Left ventricle myocardium superior (tissue), 1 donor: Measurements from ENCODE around the gene TMEM145. TPM values are rescaled to one million over a fixed set of nuclear protein-coding genes. Genes with fewer than 3 reads are reported as not detected.

ENCODE experiments used
- ATAC-seq: fragments of 200-7000 bp; cut with Tn5 transposase; one replicate; pipeline ENCODE4 v1.9.1; 2020; ENCODE audit warnings: mild to moderate bottlenecking, moderate library complexity
- DNase-seq: peaks from one replicate; pipeline ENCODE4 v3.0.0-alpha.2; 2020
- intact Hi-C: fragments of 100-400 bp; cut with micrococcal nuclease; formaldehyde crosslinking; loops from one replicate; pipeline ENCODE4 v1.11.0; 2022
- total RNA-seq: library from RNA; stranded (reverse); fragmentation: NEBNext Ultra II Directional; extraction: Animal tissue kit (Norgen Biotek cat#: 25700); gene quantifications from one replicate; pipeline ENCODE4 v1.2.1, GENCODE V29; 2021
- donor health status: DM: no; HTN: yes; CAD: no; lungs with severe emphysema.

TMEM145 gene
- total RNA-seq, 1 donor from 2014 or later = 0.64 TPM

GRCh38 chr19:42349378-42350107, 36.4 kb downstream of the TMEM145 start:
- ATAC-seq = no peak
- intact Hi-C loops = no loop called here
- DNase-seq = no peak

- intact Hi-C loops = no loop called here
- DNase-seq (no peak), ATAC-seq (no peak)
Measured at GRCh38 chr19:42350417-42350816, 37.3 kb downstream of the TMEM145 start.

GRCh38 chr19:42351079-42351735, 38.1 kb downstream of the TMEM145 start:
- intact Hi-C loops = no loop called here
- no peak for ATAC-seq
- no peak for DNase-seq

GRCh38 chr19:42352301-42353259, 39.5 kb downstream of the TMEM145 start:
- ATAC-seq (no peak), DNase-seq (no peak)
- intact Hi-C loops = no loop called here

- DNase-seq (no peak), ATAC-seq (no peak)
- intact Hi-C loops = no loop called here
Measured at GRCh38 chr19:42353341-42354015, 40.4 kb downstream of the TMEM145 start.

- intact Hi-C loops = no loop called here
- DNase-seq (no peak), ATAC-seq (no peak)
Measured at GRCh38 chr19:42355896-42356295, 42.8 kb downstream of the TMEM145 start.

- ATAC-seq (no peak), DNase-seq (no peak)
- intact Hi-C loops = no loop called here
Measured at GRCh38 chr19:42356686-42357085, 43.6 kb downstream of the TMEM145 start.

GRCh38 chr19:42357290-42357689, 44.2 kb downstream of the TMEM145 start:
- intact Hi-C loops = no loop called here
- DNase-seq = no peak
- no peak for ATAC-seq

GRCh38 chr19:42360787-42361544, 47.9 kb downstream of the TMEM145 start:
- no peak for ATAC-seq
- no peak for DNase-seq
- intact Hi-C loops = no loop called here

- intact Hi-C loops = no loop called here
- DNase-seq (no peak), ATAC-seq (no peak)
Measured at GRCh38 chr19:42361545-42361910, 48.4 kb downstream of the TMEM145 start.

GRCh38 chr19:42362342-42362741, 49.2 kb downstream of the TMEM145 start:
- intact Hi-C loops = no loop called here
- DNase-seq = no peak
- no peak for ATAC-seq

GRCh38 chr19:42362891-42363440, 49.9 kb downstream of the TMEM145 start:
- ATAC-seq (no peak), DNase-seq (no peak)
- intact Hi-C loops = no loop called here

- intact Hi-C loops = no loop called here
- ATAC-seq (no peak), DNase-seq (no peak)
Measured at GRCh38 chr19:42363614-42364346, 50.7 kb downstream of the TMEM145 start.

- intact Hi-C loops = no loop called here
- DNase-seq = no peak
- peak; percentile 70 for ATAC-seq
Measured at GRCh38 chr19:42366673-42367072, 53.6 kb downstream of the TMEM145 start.

- intact Hi-C loops = no loop called here
- ATAC-seq = no peak
Measured at GRCh38 chr19:42367929-42368328, 54.8 kb downstream of the TMEM145 start.

GRCh38 chr19:42368360-42368759, 55.3 kb downstream of the TMEM145 start:
- intact Hi-C loops = no loop called here
- no peak for DNase-seq
- no peak for ATAC-seq

More at GRCh38 chr19:42367929-42368328, 54.8 kb downstream of the TMEM145 start:
- DNase-seq = no peak

- intact Hi-C loops = no loop called here
- no peak for ATAC-seq
Measured at GRCh38 chr19:42368765-42369164, 55.7 kb downstream of the TMEM145 start.

More at GRCh38 chr19:42368765-42369164, 55.7 kb downstream of the TMEM145 start:
- no peak for DNase-seq
